Esophagus squamous epithelium (tissue), 5 donors: Measurements from ENCODE around the gene S100A8. TPM values are rescaled to one million over a fixed set of nuclear protein-coding genes. Genes with fewer than 3 reads are reported as not detected.

Experiments used
- DNase-seq: peaks from one replicate; lab custom pipeline; 2025; lab: John Stamatoyannopoulos, UW
- H3K27ac ChIP-seq, 4 donors: fragments of 200-600 bp; sonication (generic); one replicate each; pipeline ENCODE4 v1.5.1; 2016 to 2019; ENCODE audit warnings: mild to moderate bottlenecking in 1 of 4
- H3K27me3 ChIP-seq, 4 donors: fragments of 200-600 bp; sonication (generic); 1 replicate in 3 of 4; 2 replicates in 1 of 4; pipeline versions ENCODE4 v1.5.1 to v1.6.0; 2017 to 2021; ENCODE audit warnings: antibody characterized with exemption in 1 of 4
- H3K36me3 ChIP-seq, 3 donors: fragments of 200-600 bp; sonication (generic); one replicate each; pipeline ENCODE4 v1.5.1; 2016 to 2019
- H3K4me1 ChIP-seq, 3 donors: fragments of 200-600 bp; sonication (generic); one replicate each; pipeline ENCODE4 v1.5.1; 2017 to 2019
- H3K4me3 ChIP-seq, 4 donors: fragments of 200-600 bp; sonication (generic); 1 replicate in 3 of 4; 2 replicates in 1 of 4; pipeline ENCODE4 v1.5.1; 2016 to 2019; ENCODE audit warnings: mild to moderate bottlenecking in 2 of 4, moderate library complexity in 1 of 4
- H3K9me3 ChIP-seq, 3 donors: fragments of 200-600 bp; sonication (generic); one replicate each; pipeline ENCODE4 v1.5.1; 2016 to 2019
- CTCF ChIP-seq, 6 experiments: fragments of 450-650 bp in 4 of 6; fragments of 200-600 bp in 2 of 6; sonication (generic) in 2 of 6; IDR thresholded peaks; one replicate each; pipeline ENCODE4 v1.5.1; 2016 to 2019; ENCODE audit warnings: antibody characterized with exemption in 6 of 6, mild to moderate bottlenecking in 4 of 6, moderate library complexity in 4 of 6
- POLR2A ChIP-seq, 4 donors: fragments of 450-650 bp; IDR thresholded peaks; one replicate each; pipeline ENCODE4 v1.6.1; 2017; ENCODE audit warnings: antibody characterized with exemption in 4 of 4, mild to moderate bottlenecking in 4 of 4, moderate library complexity in 3 of 4
- WGBS, 2 donors: methylation state at CpG; one replicate each; pipeline ENCODE4 v1.1.5; 2018; 5-methylcytosine and 5-hydroxymethylcytosine counted together
- intact Hi-C: fragments of 100-400 bp; cut with DNase I; formaldehyde crosslinking; loops from one replicate; pipeline ENCODE4 v1.15.0; 2022
- total RNA-seq, 4 donors: library from RNA; depleted of rRNA; stranded (reverse); fragments of >200 nt; gene quantifications; one replicate each; pipeline ENCODE4 v1.1.0, GENCODE V29; 2016
- donor health status: DM: yes; HTN: yes; CAD: no.

The S100A8 gene
- total RNA-seq, 4 donors from 2014 or later, result 4,308 to 17,245 (median 15,998) TPM

GRCh38 chr1:153430166-153430553, 39.3 kb upstream of the S100A8 start:
- Histone ChIP-seq H3K4me3 (no peak overlapping the region), H3K36me3 (no peaks in the 10 kb centered on the region), H3K27ac (no peak overlapping the region), H3K27me3 (peaks cover 0 to 65% (median 0%) of the 10 kb centered on the region in 4 donors), H3K4me1 (peaks cover 0 to 23% (median 4%) of the 10 kb centered on the region in 3 donors), H3K9me3 (no peaks in the 10 kb centered on the region)
- intact Hi-C loops, result no loop called here
- WGBS, 2 donors, result 58% methylated on average over 1 of the region's 2 CpGs; no CpG with 5 or more reads in 1 of the 2 donors
- DNase-seq, result no peak
- TF ChIP-seq POLR2A (IDR thresholded peaks at IDR 0.05), result no peak
- TF ChIP-seq CTCF (IDR thresholded peaks at IDR 0.05), result no peak

DNA sequence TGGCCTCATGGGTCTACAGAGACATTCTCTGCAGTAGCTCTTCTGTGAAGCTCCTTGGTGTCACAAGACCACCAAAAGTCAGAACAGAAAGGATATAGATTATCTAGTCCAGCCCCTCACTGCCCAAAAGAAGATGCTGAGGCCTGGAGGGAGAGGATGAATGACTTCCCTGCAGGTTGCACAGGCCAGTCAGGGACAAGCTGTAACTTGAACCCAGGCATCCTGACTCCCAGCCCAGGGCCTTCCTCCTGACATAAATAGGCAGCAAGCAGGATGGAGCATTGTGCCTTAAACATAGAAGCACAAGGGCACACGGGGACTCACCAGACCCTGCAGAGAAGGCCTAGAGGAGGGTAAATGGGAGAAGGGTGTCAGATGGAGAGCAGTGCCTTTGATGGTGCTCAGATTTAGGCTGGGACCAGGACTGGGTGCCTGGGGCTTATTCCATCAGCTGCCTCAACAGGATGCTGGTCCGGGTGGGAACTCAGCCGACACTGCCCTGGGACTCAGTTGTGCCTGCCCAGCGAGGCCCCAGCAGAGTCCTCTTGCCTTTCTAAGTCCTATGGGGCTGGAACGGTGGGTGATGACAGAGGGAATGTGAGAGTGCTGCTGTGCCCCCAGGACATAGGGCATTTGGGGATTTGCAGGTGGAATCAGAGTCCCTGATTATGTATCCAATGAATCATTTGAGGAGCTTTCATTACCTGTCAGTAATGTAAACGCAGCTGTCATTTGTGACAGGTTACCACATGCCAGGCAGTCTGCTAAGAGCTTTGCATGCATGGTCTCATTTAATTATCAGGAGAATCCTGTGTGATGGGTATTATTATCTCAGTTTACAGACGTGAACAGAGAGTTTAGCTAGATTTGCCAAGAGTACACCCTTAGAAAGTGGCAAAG, 38.6 kb upstream of the S100A8 start:
- H3K27me3 ChIP-seq, result peaks cover 0 to 65% (median 0%) of the 10 kb centered on the region in 4 donors
- TF ChIP-seq POLR2A (IDR thresholded peaks at IDR 0.05) (no peak), CTCF (IDR thresholded peaks at IDR 0.05) (no peak)
- no peak overlapping the region for H3K4me3 ChIP-seq
- no peak overlapping the region for H3K27ac ChIP-seq
- intact Hi-C loops, result no loop called here
- no peak for DNase-seq
- WGBS, 2 donors, result 18 to 42% methylated on average over 5 to 6 of the region's 7 CpGs
- no peaks in the 10 kb centered on the region for H3K36me3 ChIP-seq
- no peaks in the 10 kb centered on the region for H3K9me3 ChIP-seq
- H3K4me1 ChIP-seq, result peaks cover 0 to 23% (median 4%) of the 10 kb centered on the region in 3 donors

- Histone ChIP-seq H3K27me3 (peaks cover 0 to 65% (median 0%) of the 10 kb centered on the region in 4 donors), H3K9me3 (no peaks in the 10 kb centered on the region), H3K4me1 (peaks cover 0 to 23% (median 4%) of the 10 kb centered on the region in 3 donors), H3K36me3 (no peaks in the 10 kb centered on the region), H3K27ac (no peak overlapping the region), H3K4me3 (no peak overlapping the region)
- intact Hi-C loops, result no loop called here
- no peak for DNase-seq
- 53 to 83% methylated on average over 4 to 6 of the region's 6 CpGs for WGBS, 2 donors
- TF ChIP-seq CTCF (IDR thresholded peaks at IDR 0.05) (no peak), POLR2A (IDR thresholded peaks at IDR 0.05) (no peak)
Measured at GRCh38 chr1:153428791-153429190, 37.9 kb upstream of the S100A8 start.

- H3K27ac ChIP-seq, result no peak overlapping the region
- H3K27me3 ChIP-seq, result peaks cover 0 to 64% (median 0%) of the 10 kb centered on the region in 4 donors
- no peak for DNase-seq
- H3K9me3 ChIP-seq, result no peaks in the 10 kb centered on the region
- no peak overlapping the region for H3K4me3 ChIP-seq
- H3K36me3 ChIP-seq, result no peaks in the 10 kb centered on the region
- peaks cover 0 to 23% (median 4%) of the 10 kb centered on the region in 3 donors for H3K4me1 ChIP-seq
- 83 to 84% methylated on average over 3 to 11 of the region's 12 CpGs for WGBS, 2 donors
- intact Hi-C loops, result no loop called here
- no peak for TF ChIP-seq POLR2A (IDR thresholded peaks at IDR 0.05)
- TF ChIP-seq CTCF (IDR thresholded peaks at IDR 0.05), result no peak
Measured at GRCh38 chr1:153428073-153428638, 37.3 kb upstream of the S100A8 start.

DNA sequence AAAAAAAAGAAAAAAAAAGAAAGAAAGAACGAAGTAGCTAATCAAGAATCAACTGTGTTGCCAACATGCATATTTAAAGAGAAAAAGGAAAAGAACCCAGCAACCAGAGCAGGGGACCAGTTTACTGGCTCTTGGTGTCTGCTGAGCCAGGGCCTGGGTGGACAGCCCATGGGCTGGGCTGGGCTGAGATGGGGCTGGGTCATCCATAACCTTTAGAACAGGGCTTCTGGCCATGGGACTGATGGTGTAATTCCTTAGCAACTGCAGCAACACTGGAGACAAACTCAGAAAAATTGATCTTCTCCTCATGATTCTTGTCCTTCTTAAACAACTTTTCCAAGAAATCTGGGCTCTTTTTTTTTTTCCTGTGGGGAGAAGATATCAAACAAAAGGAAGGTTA, 35.9 kb upstream of the S100A8 start:
- DNase-seq, result no peak
- Histone ChIP-seq H3K4me3 (no peak overlapping the region), H3K4me1 (peaks cover 0 to 20% (median 4%) of the 10 kb centered on the region in 3 donors), H3K36me3 (no peaks in the 10 kb centered on the region), H3K27me3 (peaks cover 0 to 62% (median 0%) of the 10 kb centered on the region in 4 donors), H3K9me3 (no peaks in the 10 kb centered on the region), H3K27ac (no peak overlapping the region)
- TF ChIP-seq CTCF (IDR thresholded peaks at IDR 0.05), result no peak
- TF ChIP-seq POLR2A (IDR thresholded peaks at IDR 0.05), result no peak
- intact Hi-C loops, result no loop called here
- WGBS, 2 donors, result 24 to 28% methylated on average over 1 of the region's 1 CpG
